ENCODE measurements around the gene FMNL1.

Gene FMNL1

DNA sequence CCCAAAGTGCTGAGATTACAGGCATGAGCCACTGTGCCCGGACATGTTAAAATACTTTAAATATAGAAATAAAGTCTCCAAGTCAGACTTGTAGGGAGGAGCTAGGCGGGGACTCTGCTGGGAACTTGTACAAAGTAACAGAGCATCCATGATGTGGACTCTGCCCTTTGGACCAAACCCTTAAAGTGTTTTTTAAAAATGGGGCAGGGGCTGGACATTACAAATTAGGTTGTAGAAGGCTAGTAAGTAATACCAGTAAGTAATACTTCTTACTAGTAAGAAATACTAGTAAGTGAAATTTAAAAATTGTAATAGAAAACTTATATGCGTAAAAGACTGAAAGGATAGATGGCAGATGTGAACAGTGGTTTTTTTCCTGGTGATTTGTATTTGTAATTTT, 49.9 kb downstream of the FMNL1 start:
- TF ChIP-seq, protein P1, sequence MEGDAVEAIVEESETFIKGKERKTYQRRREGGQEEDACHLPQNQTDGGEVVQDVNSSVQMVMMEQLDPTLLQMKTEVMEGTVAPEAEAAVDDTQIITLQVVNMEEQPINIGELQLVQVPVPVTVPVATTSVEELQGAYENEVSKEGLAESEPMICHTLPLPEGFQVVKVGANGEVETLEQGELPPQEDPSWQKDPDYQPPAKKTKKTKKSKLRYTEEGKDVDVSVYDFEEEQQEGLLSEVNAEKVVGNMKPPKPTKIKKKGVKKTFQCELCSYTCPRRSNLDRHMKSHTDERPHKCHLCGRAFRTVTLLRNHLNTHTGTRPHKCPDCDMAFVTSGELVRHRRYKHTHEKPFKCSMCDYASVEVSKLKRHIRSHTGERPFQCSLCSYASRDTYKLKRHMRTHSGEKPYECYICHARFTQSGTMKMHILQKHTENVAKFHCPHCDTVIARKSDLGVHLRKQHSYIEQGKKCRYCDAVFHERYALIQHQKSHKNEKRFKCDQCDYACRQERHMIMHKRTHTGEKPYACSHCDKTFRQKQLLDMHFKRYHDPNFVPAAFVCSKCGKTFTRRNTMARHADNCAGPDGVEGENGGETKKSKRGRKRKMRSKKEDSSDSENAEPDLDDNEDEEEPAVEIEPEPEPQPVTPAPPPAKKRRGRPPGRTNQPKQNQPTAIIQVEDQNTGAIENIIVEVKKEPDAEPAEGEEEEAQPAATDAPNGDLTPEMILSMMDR (conservative IDR thresholded peaks at IDR 0.05): no peak
- no peak for TF ChIP-seq ZFX (IDR thresholded peaks at IDR 0.05)
- no peak overlapping the region for H3K27ac ChIP-seq

- TF ChIP-seq ZFX (IDR thresholded peaks at IDR 0.05): no peak
- TF ChIP-seq, protein P1 (conservative IDR thresholded peaks at IDR 0.05): no peak
- no peak overlapping the region for H3K27ac ChIP-seq
Measured at GRCh38 chr17:45273551-45273957, 51.9 kb downstream of the FMNL1 start.

DNA sequence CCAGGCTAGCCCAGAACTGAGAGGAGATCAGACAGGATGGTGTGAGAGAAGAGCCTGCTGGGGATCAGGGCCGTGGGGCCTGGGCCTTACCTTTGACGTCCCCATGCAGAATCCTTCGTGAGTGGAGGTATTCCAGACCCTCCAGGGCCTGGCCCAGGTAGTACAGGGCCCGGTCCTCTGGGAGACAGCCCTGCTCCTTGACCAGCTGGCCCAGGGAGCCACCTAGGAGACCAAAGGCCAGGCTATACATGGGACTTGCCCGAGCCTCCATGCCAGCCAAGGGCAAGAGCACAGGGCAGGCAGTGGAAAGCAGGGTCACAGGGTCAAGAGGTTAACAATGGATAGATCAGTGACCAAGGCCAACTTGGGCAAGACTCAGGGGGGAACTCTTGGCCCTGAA, 52.3 kb downstream of the FMNL1 start:
- no peak overlapping the region for H3K27ac ChIP-seq
- TF ChIP-seq, protein P1 (conservative IDR thresholded peaks at IDR 0.05): no peak
- TF ChIP-seq ZFX (IDR thresholded peaks at IDR 0.05): no peak

GRCh38 chr17:45276031-45276430, 54.3 kb downstream of the FMNL1 start:
- TF ChIP-seq, protein P1 (conservative IDR thresholded peaks at IDR 0.05): no peak
- TF ChIP-seq ZFX (IDR thresholded peaks at IDR 0.05): no peak
- no peak overlapping the region for H3K27ac ChIP-seq

DNA sequence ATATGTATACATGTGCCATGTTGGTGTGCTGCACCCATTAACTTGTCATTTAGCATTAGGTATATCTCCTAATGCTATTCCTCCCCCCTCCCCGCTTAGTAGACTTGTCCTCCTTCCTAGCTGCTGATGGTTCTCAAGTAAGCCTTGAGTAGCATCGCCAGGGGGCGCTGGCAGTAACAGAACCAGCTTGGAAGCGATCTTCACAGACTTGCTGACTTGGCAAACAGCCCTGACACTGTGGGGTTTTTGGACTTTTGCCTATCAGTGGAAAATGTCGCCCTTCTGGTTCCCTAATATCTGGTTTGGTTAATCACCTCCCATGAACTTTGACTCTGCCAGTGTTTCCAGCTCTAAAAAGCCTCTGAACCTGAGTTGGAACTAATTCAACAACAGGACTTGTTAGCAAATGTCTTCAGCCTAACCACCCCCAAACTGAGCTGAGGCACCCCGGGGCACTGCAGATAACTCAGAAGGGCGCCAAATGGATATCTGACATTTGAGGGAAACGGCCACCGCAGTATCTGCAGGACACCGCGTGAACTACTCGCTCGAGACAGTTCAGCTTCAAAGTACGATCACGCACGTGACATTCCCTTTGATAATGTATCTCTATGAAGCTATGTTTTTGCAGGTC, 55.6 kb downstream of the FMNL1 start:
- H3K27ac ChIP-seq: peak overlapping the region; percentile 72
- TF ChIP-seq, protein P1 (conservative IDR thresholded peaks at IDR 0.05): peak; percentile 93
- no peak for TF ChIP-seq ZFX (IDR thresholded peaks at IDR 0.05)

GRCh38 chr17:45277992-45278391, 56.3 kb downstream of the FMNL1 start:
- no peak for TF ChIP-seq ZFX (IDR thresholded peaks at IDR 0.05)
- TF ChIP-seq, protein P1 (conservative IDR thresholded peaks at IDR 0.05): no peak
- peak overlapping the region; percentile 72 for H3K27ac ChIP-seq

DNA sequence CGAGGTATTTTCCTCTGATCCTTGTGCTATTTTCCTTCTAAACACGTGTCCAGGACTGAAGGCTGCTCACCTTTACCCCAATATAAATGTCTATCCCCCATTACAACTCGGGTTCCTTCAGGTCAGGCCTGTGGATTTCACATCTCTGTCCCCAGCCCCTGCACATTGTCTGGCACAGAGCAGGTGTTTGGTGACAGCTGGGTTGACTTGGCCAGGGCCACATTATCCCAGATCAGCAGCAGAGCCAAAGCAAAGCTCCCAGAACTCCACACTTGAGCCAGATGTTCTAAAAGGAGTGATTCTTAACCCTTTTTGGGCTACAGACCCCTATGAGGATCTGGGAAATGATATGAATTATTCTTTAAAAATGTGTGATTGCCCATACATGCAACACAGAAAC, 58.2 kb downstream of the FMNL1 start:
- H3K27ac ChIP-seq: no peak overlapping the region
- TF ChIP-seq, protein P1 (conservative IDR thresholded peaks at IDR 0.05): no peak
- TF ChIP-seq ZFX (IDR thresholded peaks at IDR 0.05): no peak
